Uterus (tissue), 2 donors: ENCODE results near the gene DHRS7B.

ENCODE experiments used
- CTCF ChIP-seq, 4 experiments: fragments of 200-600 bp in 2 of 4; fragments of 450-650 bp in 2 of 4; sonication (generic) in 2 of 4; IDR thresholded peaks; one replicate each; pipeline ENCODE4 v1.5.1; 2016 to 2019; ENCODE audit warnings: antibody characterized with exemption in 4 of 4, mild to moderate bottlenecking in 2 of 4, moderate library complexity in 1 of 4
- POLR2A ChIP-seq, 2 donors: fragments of 450-650 bp; IDR thresholded peaks; one replicate each; pipeline ENCODE4 v1.6.1; 2016; ENCODE audit warnings: antibody characterized with exemption in 2 of 2, mild to moderate bottlenecking in 1 of 2, moderate library complexity in 1 of 2

- no peak for TF ChIP-seq POLR2A (IDR thresholded peaks at IDR 0.05)
- no peak for TF ChIP-seq CTCF (IDR thresholded peaks at IDR 0.05)
These were observed 29.9 kb upstream of the DHRS7B start for GRCh38 chr17:21096874-21097273.
